ENCODE results near the gene CDCA4. TPM values are rescaled to one million over a fixed set of nuclear protein-coding genes. Genes with fewer than 3 reads are reported as not detected.
A peak's percentile ranks its signal among the peaks of the same experiment; 100 is the strongest.

CDCA4 gene
- total RNA-seq, 1 donor from 2014 or later: 6.9 TPM

GRCh38 chr14:104983231-104983721 lies 37.6 kb downstream of the CDCA4 start:
- no peaks in the 10 kb centered on the region for H3K27me3 ChIP-seq (ENCODE audit: low read depth)
- TF ChIP-seq CTCF (IDR thresholded peaks at IDR 0.05): no peak
- peaks cover 26% of the 10 kb centered on the region for H3K4me1 ChIP-seq
- H3K9me3 ChIP-seq: no peaks in the 10 kb centered on the region
- ATAC-seq: no peak
- H3K4me3 ChIP-seq: no peak overlapping the region
- H3K36me3 ChIP-seq: no peaks in the 10 kb centered on the region
- intact Hi-C loops (cut with DNase I): no loop called here
- DNase-seq: peak; percentile 27
- H3K27ac ChIP-seq: no peak overlapping the region

- Histone ChIP-seq H3K27me3 (ENCODE audit: low read depth) (peaks cover 3% of the 10 kb centered on the region), H3K36me3 (no peaks in the 10 kb centered on the region), H3K9me3 (no peaks in the 10 kb centered on the region), H3K4me1 (peaks cover 29% of the 10 kb centered on the region), H3K27ac (no peak overlapping the region), H3K4me3 (no peak overlapping the region)
- no peak for TF ChIP-seq CTCF (IDR thresholded peaks at IDR 0.05)
- intact Hi-C loops (cut with DNase I): no loop called here
- no peak for ATAC-seq
- DNase-seq: peak; percentile 41
These were observed 38.2 kb downstream of the CDCA4 start for GRCh38 chr14:104982548-104983230.

- DNase-seq (peak; percentile 40), ATAC-seq (no peak)
- Histone ChIP-seq H3K4me3 (no peak overlapping the region), H3K27ac (no peak overlapping the region), H3K27me3 (ENCODE audit: low read depth) (peaks cover 10% of the 10 kb centered on the region), H3K36me3 (no peaks in the 10 kb centered on the region), H3K9me3 (no peaks in the 10 kb centered on the region), H3K4me1 (peaks cover 33% of the 10 kb centered on the region)
- no peak for TF ChIP-seq CTCF (IDR thresholded peaks at IDR 0.05)
- intact Hi-C loops (cut with DNase I): no loop called here
These were observed 39.0 kb downstream of the CDCA4 start for GRCh38 chr14:104981699-104982541.

GRCh38 chr14:104980611-104981531 lies 40.0 kb downstream of the CDCA4 start:
- Histone ChIP-seq H3K27me3 (ENCODE audit: low read depth) (peaks cover 17% of the 10 kb centered on the region), H3K9me3 (no peaks in the 10 kb centered on the region), H3K4me3 (no peak overlapping the region), H3K27ac (no peak overlapping the region), H3K36me3 (no peaks in the 10 kb centered on the region), H3K4me1 (peaks cover 33% of the 10 kb centered on the region)
- intact Hi-C loops (cut with DNase I): no loop called here
- DNase-seq: peak; percentile 37
- ATAC-seq: no peak
- no peak for TF ChIP-seq CTCF (IDR thresholded peaks at IDR 0.05)

Measured in lower lobe of right lung (tissue), 2 donors.